ENCODE data around the gene CIZ1. TPM values are rescaled to one million over a fixed set of nuclear protein-coding genes. Genes with fewer than 3 reads are reported as not detected.

Gene CIZ1
- total RNA-seq, 1 donor from 2014 or later, result 186 TPM

GRCh38 chr9:128152133-128153059, 39.0 kb downstream of the CIZ1 start:
- no peak for TF ChIP-seq CTCF (conservative IDR thresholded peaks at IDR 0.05)
- DNase-seq (ENCODE audit: extremely low spot score, unreplicated experiment), result no peak
- no peaks in the 10 kb centered on the region for H3K9me3 Mint-ChIP-seq
- peaks cover 15% of the 10 kb centered on the region for H3K4me1 Mint-ChIP-seq (ENCODE audit: unreplicated experiment)
- H3K36me3 Mint-ChIP-seq, result no peaks in the 10 kb centered on the region
- no peaks in the 10 kb centered on the region for H3K27me3 Mint-ChIP-seq
- no peak overlapping the region for H3K27ac Mint-ChIP-seq
- no peak overlapping the region for H3K4me3 Mint-ChIP-seq

- H3K36me3 Mint-ChIP-seq, result no peaks in the 10 kb centered on the region
- no peak overlapping the region for H3K4me3 Mint-ChIP-seq
- H3K4me1 Mint-ChIP-seq (ENCODE audit: unreplicated experiment), result peaks cover 15% of the 10 kb centered on the region
- no peak for TF ChIP-seq CTCF (conservative IDR thresholded peaks at IDR 0.05)
- H3K9me3 Mint-ChIP-seq, result no peaks in the 10 kb centered on the region
- no peaks in the 10 kb centered on the region for H3K27me3 Mint-ChIP-seq
- no peak overlapping the region for H3K27ac Mint-ChIP-seq
- DNase-seq (ENCODE audit: extremely low spot score, unreplicated experiment), result no peak
Measured at GRCh38 chr9:128151309-128152132, 39.9 kb downstream of the CIZ1 start.

GRCh38 chr9:128150594-128151308, 40.6 kb downstream of the CIZ1 start:
- Mint-ChIP-seq H3K27ac (peak overlapping the region; percentile 45), H3K4me1 (ENCODE audit: unreplicated experiment) (peaks cover 12% of the 10 kb centered on the region), H3K9me3 (no peaks in the 10 kb centered on the region), H3K36me3 (no peaks in the 10 kb centered on the region), H3K4me3 (no peak overlapping the region), H3K27me3 (no peaks in the 10 kb centered on the region)
- no peak for DNase-seq (ENCODE audit: extremely low spot score, unreplicated experiment)
- TF ChIP-seq CTCF (conservative IDR thresholded peaks at IDR 0.05), result peak; percentile 50

GRCh38 chr9:128149951-128150593, 41.3 kb downstream of the CIZ1 start:
- H3K9me3 Mint-ChIP-seq, result no peaks in the 10 kb centered on the region
- peak overlapping the region; percentile 45 for H3K27ac Mint-ChIP-seq
- no peak for TF ChIP-seq CTCF (conservative IDR thresholded peaks at IDR 0.05)
- H3K4me1 Mint-ChIP-seq (ENCODE audit: unreplicated experiment), result peaks cover 14% of the 10 kb centered on the region
- H3K4me3 Mint-ChIP-seq, result no peak overlapping the region
- no peaks in the 10 kb centered on the region for H3K36me3 Mint-ChIP-seq
- no peak for DNase-seq (ENCODE audit: extremely low spot score, unreplicated experiment)
- H3K27me3 Mint-ChIP-seq, result no peaks in the 10 kb centered on the region
